Activated CD8-positive, alpha-beta T cell treated with anti-CD3 and anti-CD28 coated beads for 36 hours (primary cell): ENCODE measurements around the gene DHX57. TPM values are rescaled to one million over a fixed set of nuclear protein-coding genes. Genes with fewer than 3 reads are reported as not detected.

Experiments used
- ATAC-seq: fragments of 200-7000 bp; cut with Tn5 transposase; one replicate; pipeline ENCODE4 v1.10.0; 2021; ENCODE audit warnings: mild to moderate bottlenecking, moderate library complexity
- CTCF ChIA-PET: fragments of 350-600 bp; sonication (Branson Sonifier 250); formaldehyde crosslinking; loops from one replicate; lab custom pipeline; 2021; ENCODE audit warnings: antibody characterized with exemption; lab: Charles Lee
- POLR2A ChIA-PET: fragments of 350-600 bp; sonication (Branson Sonifier 250); formaldehyde crosslinking; loops from one replicate; lab custom pipeline; 2021; ENCODE audit warnings: antibody characterized with exemption; lab: Charles Lee
- DNase-seq: peaks from one replicate; pipeline ENCODE4 v3.0.0-alpha.2; 2020
- H3K27ac Mint-ChIP-seq: one replicate; pipeline ENCODE4 v1.8.0; 2021; ENCODE audit warnings: mild to moderate bottlenecking, mixed read lengths
- H3K27me3 Mint-ChIP-seq: one replicate; pipeline ENCODE4 v1.8.0; 2021; ENCODE audit warnings: mixed read lengths
- H3K36me3 Mint-ChIP-seq: one replicate; pipeline ENCODE4 v1.8.0; 2021; ENCODE audit warnings: low read depth, mixed read lengths
- H3K4me1 Mint-ChIP-seq: one replicate; pipeline ENCODE4 v1.8.0; 2021; ENCODE audit warnings: low read depth, mixed read lengths
- H3K4me3 Mint-ChIP-seq: one replicate; pipeline ENCODE4 v1.8.0; 2021; ENCODE audit warnings: mild to moderate bottlenecking, moderate library complexity, mixed read lengths
- H3K9me3 Mint-ChIP-seq: one replicate; pipeline ENCODE4 v1.8.0; 2021; ENCODE audit warnings: mixed read lengths
- intact Hi-C: fragments of 100-400 bp; cut with micrococcal nuclease; formaldehyde crosslinking; loops from one replicate; pipeline ENCODE4 v1.10.0; 2022
- total RNA-seq, 2 experiments: library from RNA; stranded (reverse); gene quantifications; one replicate each; pipeline ENCODE4 v1.2.3, GENCODE V29; 2021
- TF ChIP-seq, protein P1 (sequence below): fragments of 200-600 bp; IDR thresholded peaks from one replicate; pipeline ENCODE4 v1.8.0; 2022; ENCODE audit warnings: antibody characterized with exemption, mild to moderate bottlenecking

The DHX57 gene
- total RNA-seq, 2 experiments from 2014 or later = 12.9 to 15.2 TPM

- ATAC-seq (no peak), DNase-seq (no peak)
- H3K4me3 Mint-ChIP-seq = no peak overlapping the region
- H3K9me3 Mint-ChIP-seq = no peaks in the 10 kb centered on the region
- no peaks in the 10 kb centered on the region for H3K27me3 Mint-ChIP-seq
- no peaks in the 10 kb centered on the region for H3K36me3 Mint-ChIP-seq
- ChIA-PET POLR2A (no interaction called here), CTCF (no interaction called here)
- intact Hi-C loops = no loop called here
- H3K27ac Mint-ChIP-seq = no peak overlapping the region
- H3K4me1 Mint-ChIP-seq = no peaks in the 10 kb centered on the region
- TF ChIP-seq, protein P1, sequence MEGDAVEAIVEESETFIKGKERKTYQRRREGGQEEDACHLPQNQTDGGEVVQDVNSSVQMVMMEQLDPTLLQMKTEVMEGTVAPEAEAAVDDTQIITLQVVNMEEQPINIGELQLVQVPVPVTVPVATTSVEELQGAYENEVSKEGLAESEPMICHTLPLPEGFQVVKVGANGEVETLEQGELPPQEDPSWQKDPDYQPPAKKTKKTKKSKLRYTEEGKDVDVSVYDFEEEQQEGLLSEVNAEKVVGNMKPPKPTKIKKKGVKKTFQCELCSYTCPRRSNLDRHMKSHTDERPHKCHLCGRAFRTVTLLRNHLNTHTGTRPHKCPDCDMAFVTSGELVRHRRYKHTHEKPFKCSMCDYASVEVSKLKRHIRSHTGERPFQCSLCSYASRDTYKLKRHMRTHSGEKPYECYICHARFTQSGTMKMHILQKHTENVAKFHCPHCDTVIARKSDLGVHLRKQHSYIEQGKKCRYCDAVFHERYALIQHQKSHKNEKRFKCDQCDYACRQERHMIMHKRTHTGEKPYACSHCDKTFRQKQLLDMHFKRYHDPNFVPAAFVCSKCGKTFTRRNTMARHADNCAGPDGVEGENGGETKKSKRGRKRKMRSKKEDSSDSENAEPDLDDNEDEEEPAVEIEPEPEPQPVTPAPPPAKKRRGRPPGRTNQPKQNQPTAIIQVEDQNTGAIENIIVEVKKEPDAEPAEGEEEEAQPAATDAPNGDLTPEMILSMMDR = no peak
These were observed 86.0 kb downstream of the DHX57 start for GRCh38 chr2:38789691-38790090.

GRCh38 chr2:38788306-38788705, 87.4 kb downstream of the DHX57 start:
- H3K36me3 Mint-ChIP-seq = no peaks in the 10 kb centered on the region
- ChIA-PET CTCF (no interaction called here), POLR2A (no interaction called here)
- no peak overlapping the region for H3K4me3 Mint-ChIP-seq
- no peaks in the 10 kb centered on the region for H3K4me1 Mint-ChIP-seq
- no peaks in the 10 kb centered on the region for H3K27me3 Mint-ChIP-seq
- TF ChIP-seq, protein P1 = no peak
- H3K27ac Mint-ChIP-seq = no peak overlapping the region
- intact Hi-C loops = no loop called here
- DNase-seq = no peak
- ATAC-seq = no peak
- H3K9me3 Mint-ChIP-seq = no peaks in the 10 kb centered on the region

DNA sequence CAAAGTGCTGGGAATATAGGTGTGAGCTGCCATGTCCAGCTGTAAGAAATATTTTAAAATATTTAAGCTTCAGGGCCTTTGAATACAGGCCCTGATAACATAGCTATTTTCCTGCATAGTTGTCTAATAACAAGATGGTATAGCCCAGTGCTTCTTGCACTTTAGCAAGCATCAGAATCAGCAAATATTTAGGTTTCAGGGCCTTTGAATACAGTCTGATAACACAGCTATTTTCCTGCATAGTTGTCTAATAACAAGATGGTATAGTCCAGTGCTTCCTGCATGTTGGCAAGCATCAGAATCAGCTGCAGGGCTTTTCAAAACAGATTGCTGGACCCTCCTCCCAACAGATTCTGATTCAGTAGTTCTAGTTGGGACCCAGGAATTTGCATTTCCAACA, 92.1 kb downstream of the DHX57 start:
- ATAC-seq = no peak
- POLR2A ChIA-PET = interaction anchor here (1.0 kb wide), 1 partner anchor 32 kb away, joined by 3 read pairs; the partner anchor contains the start of gene SRSF7
- Mint-ChIP-seq H3K36me3 (peaks cover 15% of the 10 kb centered on the region), H3K27ac (no peak overlapping the region), H3K27me3 (no peaks in the 10 kb centered on the region), H3K4me1 (peaks cover 5% of the 10 kb centered on the region), H3K9me3 (no peaks in the 10 kb centered on the region), H3K4me3 (no peak overlapping the region)
- CTCF ChIA-PET = no interaction called here
- TF ChIP-seq, protein P1 = no peak
- DNase-seq = no peak
- intact Hi-C loops = no loop called here

DNA sequence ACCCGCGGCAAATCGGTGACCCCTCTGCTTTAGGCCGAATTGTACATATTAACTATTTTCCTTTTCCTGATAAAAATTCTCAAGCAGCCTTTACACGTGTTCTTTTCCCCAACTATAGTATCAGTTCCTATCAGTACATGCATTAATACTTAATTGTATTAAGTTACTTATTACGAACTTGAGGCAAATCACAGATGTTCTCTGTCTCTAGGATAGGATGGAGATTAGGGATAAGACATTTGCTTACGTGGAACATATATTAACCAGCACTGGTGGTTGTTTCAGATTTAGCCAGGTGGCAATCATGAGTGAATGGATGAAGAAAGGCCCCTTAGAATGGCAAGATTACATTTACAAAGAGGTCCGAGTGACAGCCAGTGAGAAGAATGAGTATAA, 97.0 kb downstream of the DHX57 start:
- H3K36me3 Mint-ChIP-seq = peaks cover 15% of the 10 kb centered on the region
- H3K9me3 Mint-ChIP-seq = no peaks in the 10 kb centered on the region
- H3K4me3 Mint-ChIP-seq = peak overlapping the region; percentile 96
- CTCF ChIA-PET = no interaction called here
- DNase-seq (no peak), ATAC-seq (no peak)
- TF ChIP-seq, protein P1 = no peak
- H3K27me3 Mint-ChIP-seq = peaks cover 6% of the 10 kb centered on the region
- intact Hi-C loops = no loop called here
- peak overlapping the region; percentile 91 for H3K27ac Mint-ChIP-seq
- H3K4me1 Mint-ChIP-seq = peaks cover 8% of the 10 kb centered on the region
- POLR2A ChIA-PET = interaction anchor here (0.7 to 6.5 kb wide), 4 partner anchors 14 to 35 kb away, joined by 3 to 59 read pairs (median 8); partner anchors contain the start of gene SRSF7

DNA sequence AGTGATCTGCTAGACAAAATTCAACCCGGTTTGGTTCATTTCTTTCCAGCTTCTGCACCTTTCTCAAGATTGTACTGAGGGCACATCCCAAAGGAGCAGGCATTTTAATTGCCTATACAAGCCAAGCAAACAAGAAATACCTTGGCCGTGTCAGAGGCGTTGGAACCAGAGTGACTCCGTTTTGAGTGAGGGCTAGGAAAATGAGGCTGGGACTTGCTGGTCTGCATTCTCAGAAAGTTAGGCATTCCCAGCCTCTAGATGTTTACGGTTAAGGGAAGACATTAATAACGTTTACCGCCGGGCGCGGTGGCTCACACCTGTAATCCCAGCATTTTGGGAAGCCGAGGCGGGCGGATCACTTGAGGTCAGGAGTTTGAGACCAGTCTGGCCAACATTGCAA, 99.2 kb downstream of the DHX57 start:
- Mint-ChIP-seq H3K9me3 (no peaks in the 10 kb centered on the region), H3K27me3 (peaks cover 6% of the 10 kb centered on the region), H3K4me1 (peaks cover 8% of the 10 kb centered on the region), H3K36me3 (peaks cover 6% of the 10 kb centered on the region), H3K27ac (no peak overlapping the region), H3K4me3 (no peak overlapping the region)
- ChIA-PET POLR2A (interaction anchor here (0.6 to 6.5 kb wide), 2 partner anchors 25 to 174 kb away, joined by 3 to 59 read pairs; partner anchors contain the start of genes HNRNPLL and SRSF7), CTCF (interaction anchor here (1.2 kb wide), 1 partner anchor 36 kb away, joined by 4 read pairs; no protein-coding TSS in a partner anchor)
- intact Hi-C loops = no loop called here
- ATAC-seq (no peak), DNase-seq (no peak)
- TF ChIP-seq, protein P1 = no peak
